Measurements from ENCODE around the gene VAMP2.

GRCh38 chr17:8141741-8142140 is 21.0 kb downstream of the VAMP2 start:
- TF ChIP-seq, protein P1, sequence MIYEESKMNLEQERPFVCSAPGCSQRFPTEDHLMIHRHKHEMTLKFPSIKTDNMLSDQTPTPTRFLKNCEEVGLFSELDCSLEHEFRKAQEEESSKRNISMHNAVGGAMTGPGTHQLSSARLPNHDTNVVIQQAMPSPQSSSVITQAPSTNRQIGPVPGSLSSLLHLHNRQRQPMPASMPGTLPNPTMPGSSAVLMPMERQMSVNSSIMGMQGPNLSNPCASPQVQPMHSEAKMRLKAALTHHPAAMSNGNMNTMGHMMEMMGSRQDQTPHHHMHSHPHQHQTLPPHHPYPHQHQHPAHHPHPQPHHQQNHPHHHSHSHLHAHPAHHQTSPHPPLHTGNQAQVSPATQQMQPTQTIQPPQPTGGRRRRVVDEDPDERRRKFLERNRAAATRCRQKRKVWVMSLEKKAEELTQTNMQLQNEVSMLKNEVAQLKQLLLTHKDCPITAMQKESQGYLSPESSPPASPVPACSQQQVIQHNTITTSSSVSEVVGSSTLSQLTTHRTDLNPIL (CRISPR knock-in tag; IDR thresholded peaks at IDR 0.05; ENCODE audit: low read depth), result no peak
- no peak for TF ChIP-seq PPARA (CRISPR knock-in tag; IDR thresholded peaks at IDR 0.05; ENCODE audit: borderline replicate concordance)

Data from SK-N-SH treated with all-trans-retinoic acid at 6 μM for 48 hours (cell line).